22Rv1 (cell line): ENCODE measurements around the gene POF1B.

Source experiments
- ZFX ChIP-seq: fragments of 450-650 bp; IDR thresholded peaks from 2 replicates; pipeline ENCODE4 v1.6.1; 2017; ENCODE audit warnings: antibody characterized with exemption, borderline replicate concordance
- TF ChIP-seq, protein P1 (sequence below): fragments of 450-650 bp; IDR thresholded peaks from 2 replicates; pipeline ENCODE4 v1.5.1; 2017; ENCODE audit warnings: mild to moderate bottlenecking

- TF ChIP-seq, protein P1, sequence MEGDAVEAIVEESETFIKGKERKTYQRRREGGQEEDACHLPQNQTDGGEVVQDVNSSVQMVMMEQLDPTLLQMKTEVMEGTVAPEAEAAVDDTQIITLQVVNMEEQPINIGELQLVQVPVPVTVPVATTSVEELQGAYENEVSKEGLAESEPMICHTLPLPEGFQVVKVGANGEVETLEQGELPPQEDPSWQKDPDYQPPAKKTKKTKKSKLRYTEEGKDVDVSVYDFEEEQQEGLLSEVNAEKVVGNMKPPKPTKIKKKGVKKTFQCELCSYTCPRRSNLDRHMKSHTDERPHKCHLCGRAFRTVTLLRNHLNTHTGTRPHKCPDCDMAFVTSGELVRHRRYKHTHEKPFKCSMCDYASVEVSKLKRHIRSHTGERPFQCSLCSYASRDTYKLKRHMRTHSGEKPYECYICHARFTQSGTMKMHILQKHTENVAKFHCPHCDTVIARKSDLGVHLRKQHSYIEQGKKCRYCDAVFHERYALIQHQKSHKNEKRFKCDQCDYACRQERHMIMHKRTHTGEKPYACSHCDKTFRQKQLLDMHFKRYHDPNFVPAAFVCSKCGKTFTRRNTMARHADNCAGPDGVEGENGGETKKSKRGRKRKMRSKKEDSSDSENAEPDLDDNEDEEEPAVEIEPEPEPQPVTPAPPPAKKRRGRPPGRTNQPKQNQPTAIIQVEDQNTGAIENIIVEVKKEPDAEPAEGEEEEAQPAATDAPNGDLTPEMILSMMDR = no peak
- no peak for TF ChIP-seq ZFX
Measured at GRCh38 chrX:85391878-85392238, 12.4 kb upstream of the POF1B start.
